Nasal cavity respiratory epithelium epithelial cell of viscerocranial mucosa (primary cell): Measurements from ENCODE around the gene CADM2. TPM values are rescaled to one million over a fixed set of nuclear protein-coding genes. Genes with fewer than 3 reads are reported as not detected.

Experiments used
- total RNA-seq: library from RNA; depleted of rRNA; stranded (reverse); fragments of >200 nt; gene quantifications from 2 replicates; pipeline ENCODE4 v1.2.3, GENCODE V29; 2014

The CADM2 gene
- 0.28 TPM in 1 of 2 replicates, not detected in the other for total RNA-seq

GRCh38 chr3:84958495-84959469, at the start of gene CADM2:
TSS of gene CADM2 (plus strand) at chr3:84958989.

